H1 (cell line): ENCODE data around the gene NINJ2. TPM values are rescaled to one million over a fixed set of nuclear protein-coding genes. Genes with fewer than 3 reads are reported as not detected.

Experiments
- CTCF ChIA-PET: fragments of 300-600 bp; sonication (Branson Sonifier 250); formaldehyde crosslinking; loops from one replicate; lab custom pipeline; 2021; ENCODE audit not compliant: partially characterized antibody; lab: Charles Lee
- POLR2A ChIA-PET: fragments of 300-600 bp; sonication (Branson Sonifier 250); formaldehyde crosslinking; loops from one replicate; lab custom pipeline; 2021; ENCODE audit warnings: inconsistent platforms; ENCODE audit not compliant: partially characterized antibody; lab: Charles Lee
- DNase-seq, 2 experiments: peaks; one replicate each; pipeline versions ENCODE4 v3.0.0 to v3.0.0-alpha.2; 2010 to 2022; ENCODE audit warnings: low spot score in 2 of 2, low read depth in 1 of 2, mixed read lengths in 1 of 2
- FAIRE-seq: peaks from 2 replicates; lab custom pipeline; 2011; peaks lifted over from hg19 to GRCh38; lab: Jason Lieb, UNC
- H2AFZ ChIP-seq: 2 replicates; pipeline ENCODE4 v1.8.1; 2012; ENCODE audit warnings: low read length, inconsistent platforms
- H2AK5ac ChIP-seq: 2 replicates; pipeline ENCODE4 v1.6.1; 2013; ENCODE audit warnings: low read depth, low read length
- H2BK120ac ChIP-seq: replicated peaks from 2 replicates; pipeline ENCODE3; 2013; ENCODE audit warnings: low read depth, low read length, inconsistent platforms
- H2BK12ac ChIP-seq: 2 replicates; pipeline ENCODE4 v1.6.1; 2013; ENCODE audit warnings: low read depth, low read length
- H2BK15ac ChIP-seq: 2 replicates; pipeline ENCODE4 v1.6.1; 2013; ENCODE audit warnings: low read length
- H2BK20ac ChIP-seq: 2 replicates; pipeline ENCODE4 v1.6.1; 2013; ENCODE audit warnings: low read length
- H2BK5ac ChIP-seq: 2 replicates; pipeline ENCODE4 v1.6.1; 2013; ENCODE audit warnings: low read depth, low read length
- H3K14ac ChIP-seq: 2 replicates; pipeline ENCODE4 v1.6.1; 2013; ENCODE audit warnings: inconsistent platforms; ENCODE audit not compliant: insufficient read length
- H3K18ac ChIP-seq: 2 replicates; pipeline ENCODE4 v1.6.1; 2013; ENCODE audit warnings: low read length; ENCODE audit errors: extremely low read depth
- H3K23ac ChIP-seq: 2 replicates; pipeline ENCODE4 v1.6.1; 2013; ENCODE audit warnings: inconsistent platforms; ENCODE audit not compliant: insufficient read length
- H3K23me2 ChIP-seq: 2 replicates; pipeline ENCODE4 v1.6.1; 2013; ENCODE audit warnings: low read depth, low read length
- H3K27ac ChIP-seq: 2 replicates; pipeline ENCODE4 v1.6.1; 2011; ENCODE audit warnings: low read depth, low read length, inconsistent platforms
- H3K27me3 ChIP-seq, 4 experiments: replicated peaks in 1 of 4; 1 replicate in 1 of 4; 2 replicates in 3 of 4; pipeline versions ENCODE4 v1.6.1 to v1.8.1; 2011 to 2013; ENCODE audit warnings: low read length in 3 of 4, mild to moderate bottlenecking in 3 of 4, inconsistent platforms in 2 of 4, mixed read lengths in 2 of 4, moderate library complexity in 1 of 4; ENCODE audit not compliant: control insufficient read depth in 3 of 4, insufficient read depth in 3 of 4; ENCODE audit errors: extremely low read depth in 1 of 4
- H3K36me3 ChIP-seq, 4 experiments: 2 replicates each; pipeline versions ENCODE4 v1.6.1 to v1.8.1; 2011 to 2013; ENCODE audit warnings: mild to moderate bottlenecking in 4 of 4, low read length in 3 of 4, moderate library complexity in 2 of 4, control low read depth in 1 of 4, inconsistent platforms in 1 of 4; ENCODE audit not compliant: insufficient read depth in 4 of 4, control insufficient read depth in 2 of 4
- H3K4ac ChIP-seq: replicated peaks from 2 replicates; pipeline ENCODE3; 2013; ENCODE audit warnings: low read length, low read depth, mixed read lengths, inconsistent platforms; ENCODE audit not compliant: insufficient read length
- H3K4me1 ChIP-seq, 4 experiments: replicated peaks in 1 of 4; 1 replicate in 1 of 4; 2 replicates in 3 of 4; pipeline versions ENCODE4 v1.6.1 to v1.8.1; 2011 to 2013; ENCODE audit warnings: low read length in 3 of 4, inconsistent platforms in 2 of 4, mixed read lengths in 1 of 4; ENCODE audit not compliant: insufficient read depth in 4 of 4, control insufficient read depth in 3 of 4
- H3K4me2 ChIP-seq, 2 experiments: 2 replicates each; pipeline versions ENCODE4 v1.6.1 to v1.8.1; 2011 to 2013; ENCODE audit warnings: low read depth in 2 of 2, low read length in 2 of 2, control low read depth in 1 of 2, inconsistent platforms in 1 of 2, mild to moderate bottlenecking in 1 of 2; ENCODE audit not compliant: insufficient read depth in 1 of 2
- H3K4me3 ChIP-seq, 4 experiments: fragments of 200-600, 300-600 bp in 1 of 4; sonication (generic), shearing (Covaris generic), sonication (Bioruptor Twin) in 1 of 4; 2 replicates each; pipeline versions ENCODE4 v1.5.1 to v1.8.1; 2011 to 2016; ENCODE audit warnings: low read length in 4 of 4, low read depth in 3 of 4, control low read depth in 2 of 4, inconsistent platforms in 2 of 4, mild to moderate bottlenecking in 2 of 4, mixed read lengths in 1 of 4, moderate library complexity in 1 of 4; ENCODE audit not compliant: insufficient read depth in 2 of 4; ENCODE audit errors: extremely low read depth in 1 of 4
- H3K56ac ChIP-seq: replicated peaks from 2 replicates; pipeline ENCODE3; 2013; ENCODE audit warnings: low read depth, mild to moderate bottlenecking, mixed read lengths, low read length, inconsistent platforms; ENCODE audit not compliant: insufficient read length
- H3K79me1 ChIP-seq: 2 replicates; pipeline ENCODE4 v1.6.1; 2013; ENCODE audit warnings: low read depth, low read length, control low read depth
- H3K79me2 ChIP-seq, 2 experiments: 2 replicates each; pipeline versions ENCODE4 v1.6.1 to v1.8.1; 2012 to 2013; ENCODE audit warnings: low read length in 2 of 2, mild to moderate bottlenecking in 2 of 2, inconsistent platforms in 1 of 2; ENCODE audit not compliant: insufficient read depth in 2 of 2, control insufficient read depth in 1 of 2
- H3K9ac ChIP-seq, 4 experiments: replicated peaks in 1 of 4; 1 replicate in 1 of 4; 2 replicates in 3 of 4; pipeline versions ENCODE4 v1.6.1 to v1.8.1; 2011 to 2013; ENCODE audit warnings: low read depth in 3 of 4, low read length in 3 of 4, control low read depth in 2 of 4, mild to moderate bottlenecking in 2 of 4, moderate library complexity in 2 of 4, inconsistent platforms in 1 of 4; ENCODE audit errors: extremely low read depth in 1 of 4
- H3K9me3 ChIP-seq, 2 experiments: 2 replicates each; pipeline versions ENCODE4 v1.6.1 to v1.8.1; 2012 to 2013; ENCODE audit warnings: mild to moderate bottlenecking in 2 of 2, moderate library complexity in 2 of 2, control low read depth in 1 of 2, inconsistent platforms in 1 of 2, low read depth in 1 of 2, low read length in 1 of 2, mixed read lengths in 1 of 2; ENCODE audit not compliant: insufficient read depth in 2 of 2
- H4K20me1 ChIP-seq, 2 experiments: replicated peaks in 1 of 2; 2 replicates each; pipeline versions ENCODE3 to v1.8.1; 2011 to 2013; ENCODE audit warnings: inconsistent platforms in 2 of 2, low read length in 2 of 2, mild to moderate bottlenecking in 1 of 2; ENCODE audit not compliant: insufficient read depth in 2 of 2, control insufficient read depth in 1 of 2
- H4K5ac ChIP-seq: 2 replicates; pipeline ENCODE4 v1.6.1; 2013; ENCODE audit warnings: low read length, low read depth, mixed read lengths, inconsistent platforms; ENCODE audit not compliant: insufficient read length
- H4K8ac ChIP-seq: 2 replicates; pipeline ENCODE4 v1.8.0; 2013; ENCODE audit warnings: mild to moderate bottlenecking, moderate library complexity, low read length, inconsistent platforms; ENCODE audit not compliant: insufficient read depth; ENCODE audit errors: extremely low read depth
- H4K91ac ChIP-seq: replicated peaks from 2 replicates; pipeline ENCODE3; 2013; ENCODE audit warnings: low read length, mixed read lengths, inconsistent platforms; ENCODE audit not compliant: insufficient read length
- CBX5 ChIP-seq: fragments of 300-800, 300-1000 bp; sonication (generic); IDR thresholded peaks from 2 replicates; pipeline ENCODE4 v1.7.1; 2016; ENCODE audit warnings: antibody characterized with exemption, low read length, low read depth
- CHD2 ChIP-seq: IDR thresholded peaks from 2 replicates; pipeline ENCODE4 v1.6.1; 2012; ENCODE audit warnings: low read length, improper control_type of control experiment
- CTBP2 ChIP-seq: IDR thresholded peaks from 2 replicates; pipeline ENCODE4 v1.7.0; 2011; ENCODE audit warnings: borderline replicate concordance, mild to moderate bottlenecking, moderate library complexity, mixed read lengths, low read length; ENCODE audit not compliant: insufficient read depth, insufficient read length
- GTF2F1 ChIP-seq: IDR thresholded peaks from 2 replicates; pipeline ENCODE4 v1.6.1; 2012; ENCODE audit warnings: low read depth, low read length, improper control_type of control experiment, borderline replicate concordance
- JUN ChIP-seq: IDR thresholded peaks from 2 replicates; pipeline ENCODE4 v1.6.1; 2011; ENCODE audit warnings: low read depth, mild to moderate bottlenecking, improper control_type of control experiment, low read length
- NANOG ChIP-seq: IDR thresholded peaks from 2 replicates; pipeline ENCODE4 v1.6.1; 2011; ENCODE audit warnings: low read length, low read depth, mild to moderate bottlenecking, inconsistent platforms; ENCODE audit not compliant: insufficient read depth, poor library complexity, severe bottlenecking
- RBBP5 ChIP-seq: IDR thresholded peaks from 2 replicates; pipeline ENCODE4 v1.7.1; 2012; ENCODE audit warnings: low read depth, mild to moderate bottlenecking, inconsistent platforms, low read length, moderate library complexity, borderline replicate concordance
- RFX5 ChIP-seq: IDR thresholded peaks from 2 replicates; pipeline ENCODE4 v1.6.1; 2011; ENCODE audit warnings: low read depth, low read length, improper control_type of control experiment, borderline replicate concordance
- SAP30 ChIP-seq: fragments of 300-600 bp; sonication (generic); IDR thresholded peaks from 2 replicates; pipeline ENCODE4 v1.7.1; 2012; ENCODE audit warnings: low read length, moderate library complexity, mild to moderate bottlenecking, inconsistent platforms; ENCODE audit not compliant: insufficient read depth, insufficient replicate concordance
- SIRT6 ChIP-seq: IDR thresholded peaks from one replicate; pipeline ENCODE4 v1.7.1; 2012; ENCODE audit warnings: low read length, inconsistent platforms
- SRF ChIP-seq: IDR thresholded peaks from 2 replicates; pipeline ENCODE4 v1.6.1; 2011; ENCODE audit warnings: mild to moderate bottlenecking, low read depth, low read length, moderate library complexity
- WGBS, 2 experiments: shearing (Covaris generic) in 1 of 2; methylation state at CpG; one replicate each; pipeline versions ENCODE4 v1.1.6 to v1.1.7; 2013 to 2015; ENCODE audit warnings: low lambda C conversion rate in 2 of 2, mixed read lengths in 2 of 2, inconsistent platforms in 1 of 2, low coverage in 1 of 2, missing lambda C conversion rate in 1 of 2; ENCODE audit not compliant: insufficient replicate concordance in 2 of 2, insufficient coverage in 1 of 2, insufficient read length in 1 of 2; ENCODE audit errors: extremely low coverage in 1 of 2, missing lambda C conversion rate in 1 of 2; 5-methylcytosine and 5-hydroxymethylcytosine counted together
- polyA plus RNA-seq, 7 experiments: library from polyadenylated mRNA; depleted of rRNA in 3 of 7; stranded (reverse) in 5 of 7; unstranded in 2 of 7; fragments of >200 nt in 5 of 7; fragments of 200-250 nt in 2 of 7; gene quantifications; 1 replicate in 5 of 7; 2 replicates in 1 of 7; 4 replicates in 1 of 7; pipeline versions ENCODE4 v1.2.1 to v1.2.3, GENCODE V29; 2011 to 2013; ENCODE audit warnings: missing spikeins in 2 of 7, mixed read lengths in 2 of 7
- total RNA-seq: library from RNA; stranded (reverse); fragmentation: NEBNext Ultra II Directional; extraction: Animal tissue kit (Norgen Biotek cat#: 25700); gene quantifications from 2 replicates; pipeline ENCODE4 v1.2.1, GENCODE V29; 2021
- TF ChIP-seq, protein P1 (sequence below): IDR thresholded peaks from 2 replicates; pipeline ENCODE4 v1.6.1; 2012; ENCODE audit warnings: low read length, inconsistent platforms

The NINJ2 gene
- total and polyA plus RNA-seq, 2 of the 8 experiments (the other 6 are each of a cell fraction or from before 2014, with no cell fraction given), result 1.4 TPM; not detected in 1

DNA sequence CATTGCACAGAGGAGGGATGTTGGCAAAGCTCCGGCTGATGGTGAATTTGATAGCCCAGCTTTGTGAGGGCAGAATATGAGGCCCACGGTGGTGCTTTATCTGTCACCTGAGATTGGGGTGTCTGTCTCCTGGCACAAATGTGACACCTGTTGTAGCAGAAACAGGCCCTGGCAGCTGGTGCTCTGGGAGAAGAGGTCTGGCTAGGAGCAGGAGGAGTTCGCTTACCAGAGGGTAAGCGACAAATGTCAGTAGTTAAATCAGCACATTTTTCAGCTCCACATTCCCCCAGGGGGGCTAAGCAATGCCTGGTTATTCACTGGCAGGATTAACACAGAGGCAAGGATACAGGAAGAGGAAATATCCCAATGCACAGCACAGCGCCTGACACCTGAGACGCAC, 132.4 kb downstream of the NINJ2 start:
- Histone ChIP-seq H3K56ac (no peak overlapping the region), H3K18ac (no peak overlapping the region), H2BK15ac (no peak overlapping the region), H3K4me2 (no peak overlapping the region), H3K9me3 (peaks cover 10 to 15% of the 10 kb centered on the region in 2 experiments; a peak in 3 of 4 replicates), H3K79me2 (no peaks in the 10 kb centered on the region), H3K23ac (no peak overlapping the region), H2BK5ac (no peak overlapping the region), H3K27me3 (no peaks in the 10 kb centered on the region), H4K5ac (no peak overlapping the region), H3K14ac (no peak overlapping the region), H2BK120ac (no peak overlapping the region), H3K9ac (no peak overlapping the region; a peak in 1 of 7 replicates), H3K79me1 (peaks cover 2% of the 10 kb centered on the region), H4K91ac (no peak overlapping the region), H2BK12ac (no peak overlapping the region), H3K4me3 (no peak overlapping the region), H2BK20ac (no peak overlapping the region), H3K23me2 (no peaks in the 10 kb centered on the region), H3K4ac (no peak overlapping the region), H4K20me1 (no peaks in the 10 kb centered on the region), H3K27ac (no peak overlapping the region), H3K4me1 (peaks cover 0 to 3% (median 0%) of the 10 kb centered on the region in 4 experiments; a peak in 1 of 7 replicates), H4K8ac (no peak overlapping the region), H2AFZ (no peak overlapping the region), H2AK5ac (no peak overlapping the region), H3K36me3 (no peaks in the 10 kb centered on the region)
- POLR2A ChIA-PET, result interaction anchor here (1.4 kb wide), 1 partner anchor 57 kb away, joined by 4 read pairs; no protein-coding TSS in a partner anchor
- 96% methylated on average over 6 of the region's 6 CpGs; no CpG with 5 or more reads in 1 of the 2 experiments for WGBS, 2 experiments
- FAIRE-seq, result no peak
- CTCF ChIA-PET, result interaction anchor here (0.7 to 5.3 kb wide), 6 partner anchors 7 to 81 kb away, joined by 3 to 37 read pairs (median 8); no protein-coding TSS in a partner anchor
- no peak for DNase-seq
- TF ChIP-seq CHD2 (no peak), GTF2F1 (no peak), NANOG (no peak), CBX5 (no peak), SRF (no peak), SAP30 (no peak), SIRT6 (no peak), RBBP5 (no peak), RFX5 (no peak), JUN (no peak), CTBP2 (no peak)
- TF ChIP-seq, protein P1, sequence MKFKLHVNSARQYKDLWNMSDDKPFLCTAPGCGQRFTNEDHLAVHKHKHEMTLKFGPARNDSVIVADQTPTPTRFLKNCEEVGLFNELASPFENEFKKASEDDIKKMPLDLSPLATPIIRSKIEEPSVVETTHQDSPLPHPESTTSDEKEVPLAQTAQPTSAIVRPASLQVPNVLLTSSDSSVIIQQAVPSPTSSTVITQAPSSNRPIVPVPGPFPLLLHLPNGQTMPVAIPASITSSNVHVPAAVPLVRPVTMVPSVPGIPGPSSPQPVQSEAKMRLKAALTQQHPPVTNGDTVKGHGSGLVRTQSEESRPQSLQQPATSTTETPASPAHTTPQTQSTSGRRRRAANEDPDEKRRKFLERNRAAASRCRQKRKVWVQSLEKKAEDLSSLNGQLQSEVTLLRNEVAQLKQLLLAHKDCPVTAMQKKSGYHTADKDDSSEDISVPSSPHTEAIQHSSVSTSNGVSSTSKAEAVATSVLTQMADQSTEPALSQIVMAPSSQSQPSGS, result no peak
